GM19467 (cell line): ENCODE data around the gene XRN2.

Source experiments
- ATAC-seq: cut with Tn5 transposase; IDR thresholded peaks from one replicate; pipeline ENCODE4 v1.9.1; 2021; ENCODE audit warnings: mild to moderate bottlenecking, moderate library complexity; ENCODE audit not compliant: unreplicated experiment

XRN2 gene

DNA sequence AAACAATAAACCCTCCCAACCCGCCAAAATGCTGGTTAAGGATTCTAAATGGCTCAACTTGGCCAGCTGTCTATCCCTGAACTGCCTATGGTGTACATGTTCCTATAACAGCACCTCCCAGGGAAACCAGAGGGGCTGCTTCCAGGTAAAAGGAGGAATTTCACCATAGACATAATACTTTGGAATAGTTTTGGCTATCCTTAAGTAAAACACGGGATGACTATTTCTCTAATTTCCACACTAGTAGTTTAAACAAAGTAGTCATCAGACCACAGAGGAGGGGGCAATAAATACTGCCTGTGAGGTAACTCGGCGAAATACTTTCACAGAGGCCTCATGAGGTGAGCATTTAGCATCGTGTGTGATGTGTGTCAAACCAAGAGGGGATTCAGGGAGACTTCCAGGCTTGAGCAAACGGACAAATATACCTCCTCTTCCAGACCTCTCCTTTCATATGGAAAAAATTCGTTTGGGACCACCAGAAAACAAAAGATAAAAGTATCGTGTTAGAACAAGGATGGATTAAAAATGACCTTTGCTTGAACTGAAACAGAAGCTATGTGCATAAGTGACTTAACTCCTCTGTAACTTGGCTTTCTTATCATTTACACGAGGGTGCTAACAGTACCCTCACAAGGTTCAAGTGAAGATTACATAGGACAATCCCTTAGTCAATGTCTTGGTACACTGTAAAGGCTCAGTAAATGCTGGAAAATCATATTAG lies 1.0 kb upstream of the XRN2 start:
- no peak for ATAC-seq

DNA sequence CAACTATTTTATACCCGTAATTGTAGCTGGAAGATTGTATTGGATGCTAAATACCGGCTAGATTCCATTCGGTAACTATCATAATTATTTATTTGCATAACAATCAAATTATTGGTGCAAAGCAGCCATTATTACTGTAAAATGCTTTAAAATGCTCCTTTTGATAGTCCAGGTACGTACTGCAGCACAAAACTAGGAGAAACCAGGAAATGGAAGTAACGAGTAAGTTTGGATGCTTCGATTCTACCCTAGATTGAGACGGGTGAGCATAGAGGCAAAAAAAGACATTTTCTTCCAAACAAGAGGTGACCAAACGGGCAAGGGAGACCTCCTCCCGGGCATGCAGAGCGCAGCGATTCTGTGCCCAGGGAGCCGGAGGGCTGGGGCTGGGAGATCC lies 469 bp upstream of the XRN2 start:
- no peak for ATAC-seq

DNA sequence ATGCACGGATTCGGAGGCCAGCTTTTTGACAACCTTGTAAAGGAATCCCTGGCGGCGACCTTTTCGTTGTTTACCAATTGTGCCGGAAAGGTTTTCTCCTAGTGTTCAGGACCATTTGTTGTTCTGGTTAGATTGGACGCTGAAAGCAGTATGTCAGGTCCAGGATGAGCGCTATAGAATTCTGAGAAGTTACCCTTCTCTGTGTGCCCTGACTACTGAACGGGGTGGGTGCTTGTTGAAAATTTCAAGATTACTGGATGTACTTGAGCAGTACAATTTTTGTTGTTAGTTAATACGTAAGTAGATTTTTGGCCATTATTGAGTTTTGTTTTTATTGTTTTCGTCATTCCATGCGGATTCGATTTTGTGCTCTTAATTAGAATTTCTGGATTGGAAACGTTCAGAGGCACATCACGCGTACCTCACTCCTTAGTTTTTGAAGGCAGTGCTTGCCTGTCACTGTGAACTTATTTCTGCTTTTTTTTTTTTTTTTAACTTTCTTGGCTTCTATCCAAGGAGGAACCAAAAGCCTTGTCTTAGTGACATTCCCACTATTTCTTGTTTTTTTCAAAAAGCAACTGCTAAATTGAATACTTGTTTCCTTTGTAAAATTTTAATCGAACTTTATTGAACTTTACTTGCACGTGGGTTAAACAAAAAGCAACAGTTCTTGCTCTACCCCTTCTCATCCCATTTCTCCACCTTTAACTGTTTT lies 898 bp downstream of the XRN2 start:
- no peak for ATAC-seq

DNA sequence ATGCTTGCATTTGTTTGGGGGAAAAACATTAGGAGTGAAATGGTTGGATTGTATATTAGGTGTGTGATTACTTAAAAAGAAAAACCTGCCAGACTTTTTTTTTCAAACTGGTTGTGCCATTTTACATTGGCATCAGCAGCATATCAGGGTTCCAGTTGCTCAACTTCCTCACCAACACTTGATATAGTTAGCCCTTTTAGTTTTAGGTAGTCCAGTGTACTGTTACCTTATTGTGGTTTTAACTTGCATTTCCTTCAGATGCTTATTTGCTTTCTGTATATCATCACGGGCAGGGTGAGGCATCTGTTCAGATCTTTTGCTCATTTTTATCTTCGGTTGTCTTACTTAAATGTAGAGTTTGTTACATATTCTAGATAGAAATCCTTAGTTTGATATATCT lies 5.2 kb downstream of the XRN2 start:
- ATAC-seq = no peak

DNA sequence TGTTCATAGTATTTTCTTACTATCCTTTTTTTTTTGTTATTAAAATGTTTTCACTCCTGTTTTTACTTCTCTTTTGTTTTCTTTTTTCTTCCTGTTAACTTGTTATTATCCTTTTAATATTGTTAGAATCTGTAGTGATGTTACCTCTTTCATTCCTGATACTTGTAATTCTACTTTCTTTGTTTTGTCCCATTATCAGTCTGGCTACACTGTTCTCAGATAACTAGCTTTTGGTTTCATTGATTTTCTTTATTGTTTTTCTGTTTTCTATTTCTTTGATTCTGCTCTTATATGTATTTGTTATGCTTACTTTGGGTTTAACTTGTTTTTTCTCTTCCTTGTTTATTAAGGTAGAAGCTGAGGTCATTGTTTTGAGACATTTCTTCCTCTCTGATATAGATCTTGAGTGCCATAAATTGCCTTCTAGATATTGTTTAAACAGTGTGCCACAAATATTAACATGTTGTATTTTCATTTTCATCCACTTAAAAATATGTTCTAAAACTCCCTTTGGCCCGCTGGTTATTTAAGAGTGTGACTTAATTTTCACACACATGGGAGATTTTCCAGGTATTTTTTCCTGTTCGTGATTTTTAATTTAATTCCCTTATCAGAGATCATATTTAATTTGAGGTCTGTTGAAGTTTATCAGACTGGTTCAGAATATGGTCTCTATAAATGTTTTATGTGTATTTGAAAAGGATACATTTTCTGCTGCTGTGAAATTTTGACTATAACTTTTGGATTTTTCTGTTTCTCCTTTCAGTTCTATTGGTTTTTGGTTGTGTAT lies 6.7 kb downstream of the XRN2 start:
- no peak for ATAC-seq

DNA sequence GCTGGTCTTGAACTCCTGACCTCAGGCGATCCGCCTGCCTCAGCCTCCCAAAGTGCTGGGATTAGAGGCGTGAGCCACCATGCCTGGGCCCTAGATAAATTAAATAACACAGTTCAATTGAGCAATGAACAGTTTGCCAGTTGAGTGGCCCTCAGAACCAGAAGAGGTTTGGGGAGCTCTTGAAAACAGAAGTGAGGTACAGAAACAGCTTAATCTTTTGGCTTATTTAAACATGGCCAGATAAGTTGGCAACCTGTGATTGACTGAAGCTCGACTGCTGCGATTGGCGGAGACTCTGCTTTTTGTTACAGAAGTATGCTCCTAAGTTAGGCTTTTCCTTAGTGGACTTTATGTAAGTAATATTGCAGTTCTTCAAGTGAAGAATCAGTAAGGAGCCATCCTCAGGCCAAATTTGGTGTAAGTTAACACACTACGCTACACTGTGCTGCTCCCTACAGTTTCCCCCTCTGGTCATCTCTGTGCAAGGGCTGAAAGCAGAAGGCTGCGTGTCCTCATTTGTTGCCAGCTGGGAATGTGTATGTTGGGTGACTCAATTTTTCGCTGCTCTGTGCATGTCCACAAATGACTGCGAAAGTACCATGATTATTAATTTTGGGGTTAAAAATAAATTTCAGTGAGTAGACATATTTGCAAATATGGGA lies 9.8 kb downstream of the XRN2 start:
- no peak for ATAC-seq

DNA sequence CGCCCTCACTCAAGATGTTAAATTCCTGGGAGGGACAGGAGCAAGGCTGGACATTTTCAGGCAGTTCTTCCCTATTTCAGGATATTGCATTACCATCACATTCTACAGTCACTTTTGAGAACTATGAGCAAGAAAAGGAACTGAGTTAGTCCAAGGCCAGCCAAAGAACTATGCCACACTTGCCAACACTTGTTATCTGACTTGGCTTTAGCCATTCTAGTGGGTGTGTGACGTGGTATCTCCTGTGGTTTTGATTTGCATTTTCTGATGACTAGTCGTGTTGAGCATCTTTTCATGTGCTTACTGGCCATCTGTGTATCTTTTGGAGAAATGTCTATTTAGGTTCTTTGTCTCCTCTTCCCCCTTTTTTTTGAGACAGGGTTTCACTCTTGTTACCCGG lies 12.0 kb downstream of the XRN2 start:
- ATAC-seq = no peak

DNA sequence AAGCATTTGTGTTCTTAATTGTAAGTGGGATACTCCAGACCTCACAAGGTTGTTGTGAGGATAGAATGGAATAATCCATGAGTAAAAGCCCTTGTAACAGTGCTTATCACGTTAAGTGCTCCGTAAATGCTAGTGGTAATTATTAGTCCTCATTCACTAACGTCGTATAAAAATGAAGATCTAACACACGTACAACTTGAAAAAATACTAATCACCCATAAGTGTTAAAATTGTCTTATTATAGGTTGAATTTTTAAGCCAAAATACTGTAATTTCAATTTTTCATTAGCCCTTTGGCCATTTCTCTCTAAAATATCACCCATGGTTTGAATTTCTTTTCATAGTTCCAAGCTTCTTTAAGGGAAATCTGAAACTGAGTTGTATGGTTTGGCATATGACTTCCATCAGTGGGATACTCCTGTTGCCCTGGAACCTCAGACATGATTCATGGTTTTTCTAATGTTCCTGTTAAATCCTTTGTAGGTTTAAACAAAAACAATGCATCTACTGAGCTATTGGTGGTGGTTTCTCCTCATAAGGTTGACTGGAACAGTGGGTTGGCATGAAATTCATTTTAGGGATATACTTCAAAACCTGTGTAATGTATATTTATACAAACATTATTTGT lies 19.1 kb downstream of the XRN2 start:
- ATAC-seq = no peak

DNA sequence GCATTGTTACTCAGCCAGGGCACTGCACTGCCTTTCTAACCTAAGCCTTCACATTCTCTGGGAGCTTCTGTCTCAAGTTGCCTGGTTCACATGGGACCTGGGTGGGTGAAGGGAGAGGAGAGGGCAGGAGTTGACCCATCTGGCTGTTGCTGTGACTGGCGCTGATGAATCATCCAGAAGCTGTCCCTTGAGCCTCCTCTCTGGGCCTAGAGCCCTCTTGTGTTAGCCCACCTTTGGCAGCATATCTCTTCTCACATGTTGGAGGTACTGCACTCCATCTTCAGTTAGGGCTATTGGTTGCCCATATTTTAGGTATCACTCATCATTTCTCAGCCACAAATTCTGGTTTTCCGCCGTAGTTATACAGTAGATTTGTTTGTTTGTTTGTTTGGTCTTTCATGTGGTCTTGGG lies 19.8 kb downstream of the XRN2 start:
- ATAC-seq = no peak

DNA sequence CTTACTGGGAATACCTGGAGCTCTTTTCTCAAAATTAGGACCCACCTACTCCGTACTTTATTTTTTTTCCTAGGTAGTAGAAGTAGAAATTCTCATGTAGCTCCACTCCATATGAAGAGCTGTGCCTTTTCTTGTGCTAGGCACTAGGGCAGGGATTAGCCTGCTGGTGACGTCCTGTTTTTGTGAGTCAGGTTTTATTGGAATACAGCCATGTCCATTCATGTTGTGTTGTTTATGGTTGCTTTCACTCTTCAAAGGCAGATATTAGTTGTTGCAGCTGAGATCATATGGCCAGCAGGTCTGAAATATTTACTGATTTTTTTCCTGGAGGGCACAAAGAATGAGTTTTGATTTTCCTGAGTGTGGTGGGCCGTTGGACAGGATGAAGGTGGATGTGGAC lies 20.5 kb downstream of the XRN2 start:
- ATAC-seq = no peak

DNA sequence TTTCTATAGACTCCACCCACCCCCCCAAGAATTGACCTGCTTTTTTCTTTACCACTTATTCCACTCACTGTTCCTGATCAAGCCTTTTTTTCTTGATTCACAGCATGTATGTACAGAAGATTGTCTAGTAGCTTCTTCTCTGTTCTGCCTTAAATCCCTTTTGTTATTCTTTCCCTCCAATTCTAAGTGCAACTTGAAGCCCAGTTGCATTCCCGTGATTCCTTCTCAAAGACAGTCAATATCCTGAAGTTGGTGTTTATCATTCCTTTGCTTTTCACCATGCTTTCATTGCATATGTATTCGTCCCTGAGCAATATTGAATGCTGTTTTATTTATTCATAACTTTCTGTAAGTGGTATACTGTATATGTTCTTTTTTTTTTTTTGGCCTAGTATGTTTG lies 21.0 kb downstream of the XRN2 start:
- no peak for ATAC-seq

DNA sequence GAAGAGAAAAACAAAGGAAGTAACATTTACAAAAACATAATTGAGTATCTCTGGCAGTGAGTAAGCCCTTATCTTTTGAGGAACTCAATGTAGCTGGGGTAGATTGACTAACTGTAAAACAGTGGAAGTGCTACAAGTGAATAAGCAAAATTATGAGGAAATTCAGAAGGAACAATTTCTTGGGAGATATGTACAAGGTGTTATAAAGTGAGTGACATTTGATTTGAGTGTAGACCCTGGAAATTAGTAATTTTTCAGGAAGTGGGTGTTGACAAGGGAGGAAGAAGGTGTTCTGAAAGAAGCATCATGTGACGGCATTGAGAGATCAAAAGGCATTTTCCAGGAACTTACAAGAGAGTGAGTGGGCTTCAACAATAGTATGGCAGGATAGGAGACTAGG lies 22.2 kb downstream of the XRN2 start:
- no peak for ATAC-seq

DNA sequence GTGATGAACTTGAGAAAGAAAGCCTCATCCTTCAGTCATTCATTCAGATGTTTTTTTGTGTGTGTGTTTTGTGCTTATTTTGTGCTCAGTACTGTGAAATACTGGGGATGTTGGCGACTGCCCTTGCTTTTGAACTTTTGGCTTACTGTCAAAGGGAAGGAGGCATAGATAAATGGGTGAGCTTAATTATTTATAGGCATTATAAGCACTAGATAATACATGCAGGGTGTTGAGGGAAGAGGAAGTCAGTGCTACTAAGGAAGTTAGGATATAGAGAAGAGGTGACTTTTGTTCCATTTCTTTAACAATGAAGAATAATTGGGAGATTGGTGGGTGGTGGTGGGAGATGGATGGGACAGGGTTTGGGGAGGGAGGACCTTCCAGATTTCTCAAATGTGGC lies 23.6 kb downstream of the XRN2 start:
- no peak for ATAC-seq

DNA sequence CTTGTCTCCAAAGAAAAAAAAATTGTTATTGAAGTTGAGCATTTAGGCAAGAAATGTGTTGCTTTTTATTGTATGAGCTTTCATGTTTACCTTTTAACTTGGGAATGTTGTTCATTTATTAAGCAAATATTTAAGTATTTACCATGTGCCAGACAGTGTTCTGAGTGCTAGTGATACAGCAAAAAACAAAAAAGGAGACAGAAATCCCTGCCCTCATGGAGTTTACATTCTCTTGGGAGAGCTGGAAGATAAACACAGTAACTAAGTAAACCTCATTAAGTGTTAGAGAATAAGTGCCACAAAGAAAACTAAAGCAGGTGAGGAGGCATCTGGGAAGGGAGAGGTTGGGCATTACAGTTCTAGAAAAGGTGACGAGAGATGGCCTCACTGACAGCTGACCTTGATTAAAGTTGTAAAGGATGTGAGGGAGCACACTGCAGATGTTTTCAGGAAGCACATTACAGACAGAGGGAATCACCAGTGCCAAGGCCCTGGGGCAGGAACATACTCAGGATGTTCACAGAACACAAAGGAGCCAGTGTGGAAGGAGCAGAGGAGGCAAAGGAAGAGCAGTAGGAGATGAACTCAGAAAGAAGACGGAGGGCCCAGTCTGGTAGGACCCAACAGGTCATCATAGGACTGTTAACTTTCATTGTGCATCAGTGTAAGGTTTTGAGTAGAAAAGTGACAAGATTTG lies 33.5 kb downstream of the XRN2 start:
- no peak for ATAC-seq

DNA sequence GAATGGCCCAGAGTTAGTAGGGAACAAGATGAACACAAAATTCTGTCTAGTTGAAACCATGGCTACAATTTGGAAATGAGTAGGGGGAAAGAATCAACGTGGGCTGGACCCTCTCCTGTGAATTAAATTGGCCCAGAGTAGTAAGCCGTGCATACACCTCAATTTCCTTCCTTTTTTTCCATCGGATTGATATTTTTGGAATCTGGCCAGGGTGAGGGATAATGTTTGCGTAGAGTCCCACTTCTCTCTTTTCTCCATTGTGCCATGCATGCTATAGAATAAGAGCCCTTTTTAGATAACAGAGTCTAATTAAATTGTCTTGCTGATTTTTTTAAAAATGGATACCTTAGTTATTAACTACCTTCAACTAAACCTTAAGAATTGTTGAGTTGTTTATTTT lies 35.2 kb downstream of the XRN2 start:
- no peak for ATAC-seq

DNA sequence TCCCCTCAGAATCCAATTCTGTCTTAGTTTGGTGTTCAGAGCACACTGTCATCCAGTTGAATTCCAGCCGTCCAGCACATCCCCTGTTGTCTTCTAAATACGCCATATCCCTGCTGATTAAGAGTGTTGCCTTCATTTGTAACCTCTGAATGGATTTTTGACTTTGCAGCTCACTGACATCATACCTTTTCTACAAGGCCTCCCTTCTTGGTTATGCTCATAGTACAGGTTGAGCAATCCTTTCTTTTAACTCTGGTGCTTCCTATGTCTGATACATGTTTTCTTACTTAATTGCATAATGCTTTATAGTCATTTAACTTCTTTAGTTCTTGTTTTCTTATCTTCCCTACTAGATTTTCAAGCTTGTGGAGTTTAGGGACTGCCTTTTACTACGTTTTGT lies 36.4 kb downstream of the XRN2 start:
- no peak for ATAC-seq

DNA sequence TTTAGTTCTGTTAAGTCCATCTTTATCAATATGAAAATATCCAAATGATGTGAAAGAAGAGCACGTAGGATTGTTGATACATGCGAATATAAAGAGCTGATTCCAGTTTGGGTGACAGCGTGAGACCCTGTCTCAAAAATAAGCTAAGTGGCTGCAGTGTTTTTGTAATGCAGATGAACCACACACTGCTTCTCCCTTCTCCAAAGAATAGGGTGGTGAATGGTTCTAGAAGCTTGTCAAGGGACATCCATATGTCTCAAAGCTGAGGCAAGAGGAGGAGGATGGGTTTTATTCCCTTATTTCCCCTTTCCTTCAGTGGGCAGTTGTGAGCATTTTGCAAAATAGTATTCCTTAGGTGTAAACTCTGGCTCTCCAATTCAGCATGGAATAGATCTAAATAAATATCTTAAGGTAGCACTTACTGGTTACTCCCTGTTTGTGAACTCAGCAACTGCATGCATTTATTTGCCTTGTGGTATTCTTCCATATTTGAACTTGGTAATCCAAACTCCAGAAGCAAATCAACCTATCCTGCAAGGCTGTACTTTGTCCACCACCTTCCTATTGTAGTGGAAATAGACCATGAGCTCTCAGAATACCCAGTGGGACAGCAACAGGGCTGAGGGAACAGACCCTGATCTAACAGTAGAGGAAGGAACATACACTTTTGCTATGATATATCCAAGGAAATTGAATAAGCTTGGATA lies 38.0 kb downstream of the XRN2 start:
- ATAC-seq = no peak

DNA sequence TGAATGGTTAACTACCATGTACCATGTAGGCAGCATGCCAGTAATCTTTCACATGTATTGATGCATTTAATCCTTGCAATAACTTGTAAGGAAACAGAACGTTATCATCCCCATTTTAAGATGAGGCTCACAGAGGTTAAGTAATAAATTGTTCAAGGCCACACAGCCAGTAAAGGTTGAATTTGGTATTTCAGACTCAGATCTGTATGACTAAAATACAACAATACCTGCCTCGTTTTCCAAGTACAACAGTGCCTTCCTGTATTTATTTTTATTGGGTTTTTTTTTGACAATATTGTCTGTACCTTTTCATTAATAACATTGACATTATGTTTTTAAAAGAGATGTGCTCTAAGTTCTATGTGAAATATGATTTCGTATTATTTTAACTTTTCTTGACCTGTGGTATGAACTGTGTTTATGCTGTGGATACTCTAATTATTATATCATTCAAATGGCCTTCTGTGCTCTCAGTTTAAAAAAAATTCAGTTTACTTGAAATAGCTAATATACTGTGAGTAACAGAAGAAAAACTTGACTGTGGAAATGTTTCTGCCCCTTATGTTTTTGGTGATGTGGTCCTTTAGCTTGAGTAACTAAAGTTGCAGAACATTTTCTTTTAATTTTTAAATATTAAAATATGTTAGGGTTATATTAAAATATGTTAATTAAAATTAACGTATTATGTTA lies 39.7 kb downstream of the XRN2 start:
- ATAC-seq = no peak

DNA sequence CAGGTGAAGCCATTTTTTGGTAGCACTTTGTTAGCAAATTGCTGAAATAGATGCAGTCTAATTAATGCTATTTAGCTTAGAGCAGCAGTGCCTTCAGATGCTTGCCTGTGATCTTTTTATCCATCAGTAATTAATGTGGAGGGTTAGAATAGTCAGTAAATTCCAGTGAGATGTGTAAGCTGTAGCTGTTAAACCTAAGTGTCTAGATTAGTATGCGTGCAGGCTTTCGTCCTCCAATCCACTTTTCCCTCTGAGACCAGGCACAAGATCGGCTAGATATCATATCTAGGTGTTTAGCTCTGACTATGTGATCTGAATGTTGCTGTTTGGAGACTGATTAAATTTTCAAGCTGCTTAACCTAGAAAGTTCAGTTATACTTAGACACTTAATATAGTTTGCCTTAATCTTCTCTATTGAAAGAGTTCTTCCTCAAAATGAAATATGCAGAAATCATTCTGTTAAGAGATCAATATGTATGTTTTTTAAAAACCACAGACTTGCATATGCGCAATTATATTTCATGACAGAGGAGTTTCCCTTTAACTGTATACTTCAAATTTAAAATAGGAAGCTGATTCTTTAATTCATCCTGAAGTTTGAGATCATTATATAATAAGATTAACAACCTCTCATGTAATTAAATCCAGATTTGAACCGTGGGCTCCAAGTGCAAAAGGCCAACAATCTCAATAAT lies 41.2 kb downstream of the XRN2 start:
- ATAC-seq = no peak
